ENCODE data around the gene MAML3.

The MAML3 gene

DNA sequence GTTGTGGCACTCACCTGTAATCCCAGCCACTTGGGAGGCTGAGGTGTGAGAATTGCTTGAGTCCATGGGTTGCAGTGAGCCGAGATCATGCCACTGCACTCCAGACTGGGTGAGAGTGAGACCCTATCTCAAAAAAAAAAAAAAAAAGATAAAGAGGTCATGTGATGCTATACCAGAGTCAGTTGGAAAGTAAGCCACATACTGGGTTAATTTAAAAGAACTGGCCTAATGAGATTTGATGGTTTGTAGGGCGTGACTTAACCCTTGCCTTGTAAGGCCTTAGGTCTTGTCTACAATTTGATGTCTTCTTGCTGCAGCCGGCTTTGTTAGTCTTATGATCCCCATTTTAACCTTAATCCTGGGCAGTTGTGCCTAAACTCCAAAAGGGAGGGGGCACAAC is 483.2 kb downstream of the MAML3 start:
- no peak for DNase-seq

DNA sequence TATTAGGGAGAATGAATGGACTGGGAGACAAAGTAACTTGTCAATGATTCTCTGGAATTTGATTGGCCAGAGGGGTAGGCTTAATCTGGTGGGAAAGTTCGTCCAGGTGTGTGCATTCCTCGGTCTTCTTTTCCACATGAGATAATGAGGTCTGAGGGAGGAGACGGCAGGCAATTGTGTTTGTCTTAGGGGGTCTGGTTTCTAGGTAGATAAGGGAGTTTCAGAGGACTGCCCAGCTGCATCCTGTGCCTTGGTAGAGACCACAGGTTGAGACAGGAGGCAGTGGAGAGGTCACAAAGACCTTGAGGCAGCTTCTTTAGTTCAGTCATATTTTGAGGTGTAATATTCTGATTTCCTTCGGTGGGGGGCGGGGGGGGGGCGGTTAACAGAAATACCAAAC is 484.1 kb downstream of the MAML3 start:
- DNase-seq: no peak

- no peak for DNase-seq
Observed at GRCh38 chr4:139669335-139669734, 484.6 kb downstream of the MAML3 start.

- DNase-seq: no peak
Observed at GRCh38 chr4:139668658-139669201, 485.3 kb downstream of the MAML3 start.

- no peak for DNase-seq
Observed at GRCh38 chr4:139668036-139668435, 485.9 kb downstream of the MAML3 start.
